Head of caudate nucleus (tissue), 42 donors: ENCODE measurements around the gene TRDN.
"Not testable (repeated sequence)": the region's sequence is repeated elsewhere in the genome, so short reads cannot be mapped to it uniquely, and the experiment has no call there.

ENCODE experiments used
- DNase-seq, 42 donors: peaks; one replicate each; pipeline versions ENCODE4 v3.0.0 to v3.0.0-alpha.2; 2020 to 2021; ENCODE audit warnings: mixed read lengths in 7 of 42
- intact Hi-C: fragments of 100-400 bp; cut with DNase I; formaldehyde crosslinking; loops from one replicate; pipeline ENCODE4 v1.15.0; 2022

The TRDN gene

DNA sequence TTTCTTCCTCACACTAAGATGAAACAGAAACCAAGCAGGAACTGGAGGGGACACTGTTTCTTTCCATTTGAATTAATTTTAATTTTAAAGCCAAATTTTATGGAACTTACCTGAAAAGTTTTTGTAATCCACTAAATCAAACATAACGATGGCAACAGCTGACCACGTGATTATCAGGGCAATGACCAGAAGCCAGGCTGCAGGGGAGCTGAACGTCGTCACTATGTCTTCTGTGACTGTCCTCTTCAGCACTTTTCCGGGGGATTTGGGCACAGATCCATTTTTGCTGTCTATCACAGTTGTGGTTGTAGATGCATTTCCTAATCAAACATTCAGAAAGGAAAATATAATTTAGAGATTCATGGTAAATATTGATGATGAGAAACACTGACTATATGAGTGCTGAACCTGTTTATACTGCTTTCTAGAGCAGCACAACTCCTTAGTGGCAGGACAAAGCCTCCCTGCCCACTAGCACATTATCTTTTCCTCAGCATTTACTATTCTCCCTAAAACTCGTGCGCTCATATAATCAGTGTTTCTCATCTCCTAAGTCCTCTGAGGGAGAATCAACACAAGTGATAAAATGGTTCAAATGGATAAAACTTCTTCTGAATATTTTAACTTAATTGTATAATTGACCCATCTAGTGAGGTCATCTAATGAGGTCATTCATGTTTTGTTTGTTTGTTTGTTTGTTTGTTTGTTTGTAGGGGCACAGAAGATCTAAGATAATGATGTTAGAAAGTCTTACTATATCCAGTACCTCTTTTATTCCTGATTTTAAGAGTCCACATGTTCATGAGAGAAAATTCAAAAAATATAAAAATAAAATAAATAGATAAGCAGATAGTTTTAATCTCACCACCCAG is 65.7 kb downstream of the TRDN start:
- DNase-seq, result peak in 12 of 42 donors; percentile 3 to 47 (median 10)
- intact Hi-C loops, result no loop called here

DNA sequence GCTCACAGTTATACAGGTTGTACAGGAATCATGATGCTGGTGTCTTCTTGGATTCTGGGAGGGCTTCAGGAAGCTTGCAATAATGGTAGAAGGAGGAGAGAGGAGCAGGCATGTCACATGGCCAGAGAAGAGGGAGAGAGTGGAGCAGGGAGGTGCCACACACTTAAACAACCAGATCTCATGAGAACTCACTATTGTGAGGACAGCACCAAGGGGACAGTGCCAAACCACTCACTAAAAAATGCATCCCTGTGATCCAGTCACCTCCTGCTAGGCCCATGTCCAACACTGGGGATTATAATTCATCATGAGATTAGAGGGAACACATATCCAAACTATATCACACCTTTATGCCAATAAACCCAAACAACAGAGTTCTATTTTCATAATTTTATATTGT is 67.2 kb downstream of the TRDN start:
- no peak for DNase-seq
- intact Hi-C loops, result no loop called here

DNA sequence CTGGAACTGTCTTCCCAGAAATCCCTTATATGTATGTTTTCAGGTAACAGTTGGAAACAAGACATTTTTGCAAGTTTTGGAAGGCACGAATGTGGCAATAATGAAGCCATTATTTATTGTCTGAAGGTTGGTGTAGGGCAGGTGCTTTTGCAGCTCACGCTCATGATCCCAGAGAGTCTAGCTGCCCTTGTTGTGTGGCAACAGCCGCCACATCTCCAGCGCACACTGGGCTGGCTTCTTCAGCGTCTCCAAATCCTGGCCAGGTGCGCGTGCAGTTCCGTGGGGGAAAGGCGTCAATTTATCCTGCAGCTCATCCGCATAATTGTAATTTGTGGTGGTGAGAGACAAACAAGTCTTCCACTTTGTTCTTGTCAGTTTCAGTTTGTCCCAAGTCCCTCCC is 71.2 kb downstream of the TRDN start:
- DNase-seq, result no peak
- intact Hi-C loops, result no loop called here

DNA sequence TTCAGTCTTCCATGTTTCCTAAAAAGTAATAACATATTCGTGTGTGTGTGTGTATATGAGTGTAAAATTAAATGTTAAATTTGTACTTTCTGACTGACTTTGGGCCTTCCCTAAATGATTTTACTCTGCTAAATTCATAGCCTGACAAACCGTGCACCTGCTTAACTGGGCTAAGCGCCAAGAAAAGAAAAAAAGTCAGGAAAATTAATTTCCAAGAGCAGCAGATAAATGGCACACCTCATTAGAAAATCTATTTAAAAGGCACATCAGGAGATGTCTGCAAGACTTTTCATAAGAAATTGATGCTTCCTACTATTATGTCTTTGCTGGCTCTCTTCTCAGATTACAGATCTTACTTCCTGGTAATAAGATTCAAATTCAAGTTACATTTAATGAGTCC is 72.4 kb downstream of the TRDN start:
- no peak for DNase-seq
- intact Hi-C loops, result no loop called here

DNA sequence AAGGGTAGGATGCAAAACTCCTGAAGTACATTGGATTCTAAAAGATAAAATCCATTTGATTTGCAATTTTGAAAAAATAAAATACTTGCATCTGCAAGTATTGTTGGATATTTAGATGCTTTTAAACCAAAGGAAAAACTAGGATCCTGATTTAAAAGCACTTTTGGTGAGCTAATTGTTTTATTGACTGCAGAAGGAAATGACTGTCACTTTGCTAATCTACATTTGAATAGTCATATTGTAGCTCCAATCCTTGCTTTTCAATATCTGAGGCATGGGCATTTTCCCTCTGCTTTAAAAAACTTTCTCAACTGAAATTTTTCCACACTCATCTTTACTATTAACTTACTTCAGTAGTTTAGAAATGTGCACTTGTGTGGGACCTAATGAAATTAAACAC is 74.1 kb downstream of the TRDN start:
- intact Hi-C loops, result no loop called here
- no peak for DNase-seq

DNA sequence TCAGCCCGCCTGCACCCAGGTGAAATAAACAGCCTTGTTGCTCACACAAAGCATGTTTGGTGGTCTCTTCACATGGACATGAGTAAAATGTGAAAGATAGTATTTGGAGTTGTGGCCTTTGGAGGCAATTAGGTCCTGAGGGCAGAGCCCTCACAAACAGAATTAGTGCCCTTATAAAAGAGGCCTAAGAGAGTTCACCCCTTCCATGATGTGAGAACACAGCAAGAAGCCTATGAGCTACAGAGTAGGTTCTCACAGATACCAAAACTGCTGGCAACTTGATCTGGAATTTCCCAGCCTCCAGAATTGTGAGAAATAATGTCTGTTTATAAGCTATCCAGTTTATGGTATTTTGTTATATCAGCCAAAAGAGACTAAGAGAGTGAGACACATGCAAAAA is 74.5 kb downstream of the TRDN start:
- intact Hi-C loops, result no loop called here
- no peak for DNase-seq

DNA sequence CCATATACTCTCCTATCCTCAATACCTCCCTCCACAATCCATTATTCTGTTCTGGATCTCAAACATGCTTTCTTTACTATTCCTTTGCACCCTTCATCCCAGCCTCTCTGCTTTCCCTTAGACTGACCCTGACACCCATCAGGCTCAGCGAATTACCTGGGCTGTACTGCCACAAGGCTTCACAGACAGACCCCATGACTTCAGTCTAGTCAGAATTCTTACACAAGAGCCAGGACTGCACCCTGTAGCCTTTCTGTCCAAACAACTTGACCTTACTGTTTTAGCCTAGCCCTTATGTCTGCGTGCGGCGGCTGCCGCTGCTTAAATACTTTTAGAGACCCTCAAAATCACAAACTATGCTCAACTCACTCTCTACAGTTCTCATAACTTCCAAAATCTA is 76.9 kb downstream of the TRDN start:
- intact Hi-C loops, DNase-seq: not testable (repeated sequence)

DNA sequence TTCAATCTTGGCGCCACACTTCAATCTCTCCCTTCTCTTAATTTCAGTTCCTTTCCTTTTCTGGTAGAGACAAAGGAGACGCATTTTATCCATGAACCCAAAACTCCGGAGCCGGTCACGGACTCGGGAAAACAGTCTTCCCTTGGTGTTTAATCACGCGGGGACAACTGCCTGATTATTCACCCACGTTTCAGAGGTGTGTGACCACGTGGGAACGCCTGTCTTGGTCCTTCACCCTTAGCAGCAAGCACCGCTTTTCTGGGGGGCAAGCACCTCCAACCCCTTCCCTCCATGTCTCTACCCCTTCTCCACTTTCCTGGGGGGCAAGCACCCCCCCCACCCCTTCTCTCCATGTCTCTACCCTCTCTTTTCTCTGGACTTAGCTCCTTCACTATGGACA is 79.3 kb downstream of the TRDN start:
- intact Hi-C loops, DNase-seq: not testable (repeated sequence)

DNA sequence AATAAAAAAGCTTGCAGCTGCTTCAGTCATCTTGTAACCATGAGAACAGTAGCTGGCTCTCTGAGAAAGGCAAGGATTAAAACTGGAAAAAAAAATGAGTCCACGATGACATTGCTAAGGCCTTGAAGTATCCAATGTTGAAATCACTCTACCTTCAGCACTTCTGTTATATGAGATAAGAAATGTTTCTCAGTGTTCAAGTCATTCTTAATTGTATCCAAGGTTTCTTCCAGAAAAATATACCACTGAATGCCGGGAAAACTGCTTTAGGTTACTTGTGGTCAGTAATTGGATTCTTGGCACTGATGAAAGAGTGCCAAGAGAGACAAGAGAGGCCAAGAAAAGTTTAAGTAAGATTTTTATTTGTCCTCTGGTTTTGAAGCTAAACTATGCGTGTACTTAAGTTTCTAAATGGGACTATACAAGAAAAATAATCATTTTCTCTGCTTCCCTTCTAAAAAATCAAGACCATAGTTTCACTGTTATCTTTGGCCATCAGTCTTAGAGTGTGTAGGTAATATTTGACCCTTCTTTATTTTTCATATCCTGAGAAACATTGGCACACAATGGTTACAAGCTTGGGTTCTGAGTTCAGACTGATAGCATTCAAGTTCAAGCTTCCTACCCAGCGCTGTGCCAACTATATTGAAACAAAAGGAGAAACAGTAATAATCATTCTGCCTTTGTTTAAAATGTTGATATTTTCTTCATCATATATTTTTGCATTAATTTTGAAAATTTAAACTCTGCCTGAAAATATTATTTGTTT is 84.6 kb downstream of the TRDN start:
- DNase-seq, result no peak
- intact Hi-C loops, result no loop called here

DNA sequence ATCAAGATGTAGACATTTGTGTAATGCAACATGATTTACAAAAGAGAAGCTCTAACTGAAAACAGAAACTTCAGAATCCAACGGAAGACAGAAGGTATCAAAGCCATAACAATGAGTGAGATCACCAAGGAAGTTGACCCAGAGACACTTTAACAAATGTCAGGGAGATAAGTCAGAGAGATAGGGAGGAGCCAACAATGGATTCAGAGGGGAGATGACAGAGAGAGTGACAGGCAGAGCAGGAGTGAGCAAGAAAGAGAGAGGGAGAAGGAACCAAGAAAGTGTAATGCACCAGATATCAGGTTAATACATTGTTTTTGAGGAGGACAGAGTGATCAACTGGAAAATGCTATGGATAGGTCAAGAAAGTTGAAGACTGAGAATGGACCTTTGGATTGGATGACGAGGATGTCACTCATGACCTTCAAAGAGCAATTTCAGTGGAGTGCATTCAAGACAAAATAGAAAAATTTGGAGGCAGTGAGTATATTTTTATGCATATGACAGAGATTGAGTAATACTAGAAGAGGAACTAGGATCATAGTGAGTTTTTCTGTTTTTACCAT is 86.6 kb downstream of the TRDN start:
- no peak for DNase-seq
- intact Hi-C loops, result no loop called here

DNA sequence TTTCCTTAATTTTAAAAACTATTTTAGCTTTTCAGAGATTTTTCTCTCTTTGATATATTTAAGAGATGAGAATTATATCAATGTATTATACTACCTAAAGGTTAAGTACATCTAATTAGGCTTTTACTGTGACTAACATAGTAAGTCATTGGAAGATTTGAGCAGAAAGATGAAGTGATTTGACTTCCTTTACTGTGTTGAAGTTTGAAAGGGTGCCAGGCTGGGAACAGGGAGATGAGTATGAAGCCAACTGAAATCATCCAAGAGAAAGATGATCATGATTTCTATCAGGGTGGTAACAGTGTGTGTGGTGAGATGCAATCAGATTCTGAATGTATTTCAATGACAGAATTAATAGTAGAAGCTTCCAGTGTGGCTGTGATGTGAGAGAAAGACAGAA is 87.3 kb downstream of the TRDN start:
- DNase-seq, result no peak
- intact Hi-C loops, result no loop called here

DNA sequence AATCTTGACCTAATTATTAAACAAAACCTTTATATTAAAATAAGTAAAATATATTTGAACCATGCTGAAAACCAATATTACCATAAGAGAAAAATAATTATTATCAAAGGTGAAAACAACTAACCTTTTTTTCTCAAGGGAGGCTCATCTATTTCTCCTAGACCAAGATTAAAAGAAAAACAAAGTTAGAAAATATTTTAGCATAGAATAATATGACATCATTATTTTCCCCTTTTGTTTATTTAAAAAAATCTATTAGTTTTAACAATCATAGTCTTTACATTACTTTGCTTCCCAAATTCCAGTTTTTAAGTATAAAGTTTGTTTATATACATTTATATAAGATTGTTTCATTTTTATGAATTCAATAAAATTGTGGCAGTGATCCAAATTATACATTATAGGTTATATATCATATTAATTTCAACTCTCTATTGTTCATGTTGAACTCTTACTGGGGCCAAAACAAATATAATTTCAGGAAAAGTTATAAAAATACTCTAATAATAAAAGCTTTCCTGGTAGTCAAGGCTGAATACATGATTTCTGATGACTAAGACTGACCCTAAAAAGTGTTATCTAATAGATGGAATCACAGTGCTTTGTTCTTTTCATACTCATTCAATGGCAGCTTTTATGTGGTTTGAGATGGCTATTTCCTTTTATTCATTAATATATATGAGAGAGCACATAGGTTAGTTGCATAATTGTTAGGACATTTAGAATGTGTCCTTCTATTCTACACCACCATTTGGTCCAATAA is 89.4 kb downstream of the TRDN start:
- no peak for DNase-seq
- intact Hi-C loops, result no loop called here

DNA sequence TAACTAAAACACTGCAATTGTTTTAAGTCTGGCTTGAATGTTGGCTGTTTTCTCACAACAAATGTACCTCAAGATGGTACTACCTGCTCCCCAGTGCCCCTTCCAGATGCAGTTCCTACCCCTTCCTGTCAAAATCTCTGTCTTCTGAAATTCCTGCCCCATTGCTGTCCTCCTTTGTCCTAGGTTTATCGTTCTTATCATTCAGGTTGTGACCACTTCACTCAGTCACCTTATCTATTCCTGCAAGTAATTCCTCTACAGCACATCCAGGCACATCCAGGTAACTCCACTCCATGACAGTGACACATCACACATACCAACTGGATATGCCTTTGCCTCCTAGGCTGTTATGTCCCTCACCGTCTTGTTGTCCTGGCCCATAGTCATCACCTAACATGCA is 90.2 kb downstream of the TRDN start:
- intact Hi-C loops, result no loop called here
- DNase-seq, result no peak

DNA sequence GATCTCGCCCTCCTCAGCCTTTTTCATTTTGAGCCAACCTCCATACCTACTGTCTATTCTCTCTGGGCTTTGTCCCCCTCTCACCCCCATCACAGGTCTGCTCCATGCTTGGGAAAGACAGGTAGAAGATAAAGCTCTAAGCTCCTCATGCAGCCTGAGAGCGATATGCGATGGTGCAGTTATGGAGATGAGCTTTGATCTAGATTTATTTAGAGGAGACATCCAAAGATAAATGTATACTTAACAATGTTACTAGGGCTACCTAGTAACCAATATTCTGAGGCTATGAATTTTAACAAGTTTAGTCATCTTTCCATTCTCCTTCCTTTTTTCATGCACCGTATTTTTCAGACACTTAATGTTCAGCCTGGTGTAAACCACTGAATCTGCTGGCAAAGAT is 95.3 kb downstream of the TRDN start:
- intact Hi-C loops, result no loop called here
- DNase-seq, result no peak

DNA sequence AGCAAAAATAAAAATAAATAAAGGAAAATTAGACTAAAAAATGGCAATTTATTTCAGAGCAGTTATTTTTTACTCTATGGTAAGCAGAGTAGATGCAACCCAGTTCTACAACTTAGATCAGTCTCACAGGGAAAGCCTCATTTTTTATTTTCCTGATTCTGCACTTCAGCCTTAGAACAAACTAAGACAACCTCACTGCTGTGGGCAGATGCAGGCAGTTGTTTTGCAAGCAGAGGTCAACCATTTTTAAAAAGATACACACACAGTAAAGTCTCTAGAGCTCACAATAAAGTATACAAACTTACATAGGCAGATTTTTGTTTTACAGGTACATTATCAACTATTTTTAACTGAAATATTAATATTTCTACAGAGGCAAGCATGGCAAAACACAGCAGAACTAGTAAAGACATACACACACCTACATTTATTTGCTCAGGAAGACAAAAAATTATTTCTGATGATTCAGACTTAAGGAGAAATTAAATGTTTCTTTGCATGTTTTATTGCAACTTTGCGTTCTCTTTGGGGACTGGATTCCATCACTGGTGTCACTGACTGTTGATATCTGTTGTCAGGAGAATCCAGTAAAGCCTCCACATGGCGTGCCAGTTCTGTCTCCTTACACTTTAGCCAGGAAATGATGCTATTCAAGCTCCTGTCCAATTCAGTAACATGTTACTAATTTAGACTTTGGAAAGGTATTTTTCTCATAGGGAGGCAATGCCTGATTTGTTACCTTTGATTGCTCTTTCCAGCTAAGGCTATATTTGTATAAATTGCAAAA is 102.7 kb downstream of the TRDN start:
- no peak for DNase-seq
- intact Hi-C loops, result no loop called here

DNA sequence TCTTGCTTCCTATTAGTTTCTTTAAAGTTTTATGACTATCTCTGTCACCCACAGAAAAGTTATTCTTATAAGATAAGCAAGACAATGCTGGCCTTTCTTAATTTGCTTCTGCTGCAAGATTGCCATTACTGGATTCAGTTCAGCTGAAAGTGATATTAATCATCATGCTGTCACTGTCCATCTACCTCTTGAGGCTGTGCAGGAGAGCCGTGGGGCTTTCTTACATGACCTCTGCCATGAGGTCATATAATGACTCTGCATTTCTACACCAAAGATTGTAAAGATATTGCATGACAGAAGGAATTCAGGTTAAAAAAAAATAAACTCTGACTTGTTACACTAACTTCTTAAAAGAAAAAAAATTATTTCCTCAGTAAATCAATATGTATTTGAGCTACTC is 106.9 kb downstream of the TRDN start:
- intact Hi-C loops, result no loop called here

DNA sequence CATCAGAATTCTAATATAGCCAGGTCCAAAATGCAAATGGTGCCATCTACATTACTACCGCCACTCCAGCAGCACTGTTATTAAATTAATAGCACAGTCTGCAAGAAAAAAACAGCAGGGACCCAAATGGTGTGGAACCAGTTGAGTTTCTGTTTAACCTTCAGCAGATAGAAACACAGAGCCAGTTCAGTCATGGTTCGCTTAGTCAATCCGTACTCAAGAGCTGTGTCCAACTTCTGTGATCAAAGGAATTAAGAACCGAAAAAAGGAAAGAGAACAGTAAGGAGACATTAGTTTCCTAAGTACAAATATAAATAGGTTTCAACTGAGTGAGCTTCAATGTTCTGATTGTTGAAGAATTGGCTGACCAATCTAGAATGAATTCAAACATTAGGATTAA is 107.7 kb downstream of the TRDN start:
- DNase-seq, result no peak
- intact Hi-C loops, result no loop called here

More for the DNA sequence above, 106.9 kb downstream of the TRDN start:
- no peak for DNase-seq

DNA sequence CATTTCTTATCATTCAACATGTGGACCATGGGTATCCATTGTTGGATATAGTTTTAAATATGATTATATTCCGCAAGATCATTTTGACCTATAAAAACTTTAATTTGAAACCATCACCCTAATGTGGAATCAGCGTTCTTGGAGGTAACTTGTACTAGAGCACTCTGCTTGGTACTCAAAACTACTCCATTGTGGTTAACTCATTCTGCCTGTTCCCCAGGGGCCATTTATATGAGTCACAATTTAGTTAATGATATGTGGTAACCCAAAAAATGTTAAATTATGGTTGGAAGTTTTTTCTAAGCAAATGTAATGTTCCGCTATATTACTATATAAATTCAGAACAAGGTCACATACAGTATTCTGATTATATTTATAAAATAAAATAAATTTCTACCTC is 109.3 kb downstream of the TRDN start:
- intact Hi-C loops, result no loop called here
- no peak for DNase-seq

DNA sequence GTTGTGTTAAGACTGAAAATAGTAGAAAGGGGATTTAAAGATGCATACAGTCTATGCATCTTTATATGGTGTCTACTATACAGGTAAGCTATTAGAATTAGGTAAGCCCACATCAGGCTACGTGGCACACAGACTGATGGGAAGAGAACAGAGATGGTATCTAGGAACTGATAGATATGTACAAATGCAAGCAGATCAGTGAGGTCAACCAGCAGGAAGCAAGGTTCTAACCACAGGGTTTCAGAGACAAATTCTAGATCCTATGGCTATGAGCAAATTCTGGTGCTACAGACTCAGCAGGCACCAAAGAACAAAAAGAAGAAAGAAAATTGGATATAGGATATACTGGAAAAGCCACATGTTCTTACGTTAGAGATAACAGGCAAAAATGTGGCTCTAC is 110.6 kb downstream of the TRDN start:
- no peak for DNase-seq
- intact Hi-C loops, result no loop called here
